Fibroblast of the conjunctiva (primary cell): ENCODE results near the gene NCF4.

Source experiments
- DNase-seq: peaks from one replicate; pipeline ENCODE4 v3.0.0-alpha.2; 2010; ENCODE audit warnings: low read depth

The NCF4 gene

GRCh38 chr22:36922711-36923110 lies 61.9 kb downstream of the NCF4 start:
- no peak for DNase-seq

GRCh38 chr22:36923131-36923788 lies 62.5 kb downstream of the NCF4 start:
- no peak for DNase-seq

GRCh38 chr22:36924151-36924698 lies 63.4 kb downstream of the NCF4 start:
- DNase-seq = no peak

- DNase-seq = no peak
Measured at GRCh38 chr22:36925388-36926290, 64.8 kb downstream of the NCF4 start.

- DNase-seq = no peak
Measured at GRCh38 chr22:36926309-36926708, 65.5 kb downstream of the NCF4 start.

GRCh38 chr22:36926721-36927435 lies 66.1 kb downstream of the NCF4 start:
- DNase-seq = no peak
